SK-N-SH (cell line): ENCODE results near the gene RAD51B. TPM values are rescaled to one million over a fixed set of nuclear protein-coding genes. Genes with fewer than 3 reads are reported as not detected.

ENCODE experiments used
- CTCF ChIA-PET: fragments of 300-600, 350-600 bp; formaldehyde crosslinking; extraction: SDS; loops from one replicate; lab custom pipeline; 2021; lab: Yijun Ruan, JAX
- POLR2A ChIA-PET: fragments of 350-600 bp; sonication (Branson Sonifier 250); formaldehyde crosslinking; extraction: SDS; loops from one replicate; lab custom pipeline; 2020; ENCODE audit warnings: antibody characterized with exemption, inconsistent platforms; lab: Yijun Ruan, JAX
- DNase-seq: peaks from one replicate; pipeline ENCODE4 v3.0.0; 2012
- H2AFZ ChIP-seq: fragments of 200-600 bp; sonication (generic); 2 replicates; pipeline ENCODE4 v1.8.1; 2016; ENCODE audit warnings: antibody characterized with exemption, mild to moderate bottlenecking, low read depth
- H3F3A ChIP-seq: fragments of 200-600 bp; sonication (generic); replicated peaks from 2 replicates; pipeline ENCODE3; 2016; ENCODE audit warnings: antibody characterized with exemption, mild to moderate bottlenecking; ENCODE audit not compliant: insufficient read depth
- H3K27ac ChIP-seq, 2 experiments: fragments of 200-500 bp in 1 of 2; fragments of 200-600 bp in 1 of 2; sonication (Bioruptor generic) in 1 of 2; sonication (generic), shearing (Covaris generic) in 1 of 2; 2 replicates each; pipeline versions ENCODE4 v1.5.1 to v1.6.1; 2014 to 2016; ENCODE audit warnings: low read depth in 2 of 2, inconsistent platforms in 1 of 2, low read length in 1 of 2, mild to moderate bottlenecking in 1 of 2, mixed read lengths in 1 of 2
- H3K27me3 ChIP-seq: fragments of 200-600 bp; sonication (generic), shearing (Covaris generic); 2 replicates; pipeline ENCODE4 v1.6.1; 2016; ENCODE audit warnings: mixed run types; ENCODE audit not compliant: insufficient read depth
- H3K36me3 ChIP-seq, 2 experiments: fragments of 200-500 bp in 1 of 2; fragments of 200-600 bp in 1 of 2; sonication (Bioruptor generic) in 1 of 2; sonication (generic) in 1 of 2; replicated peaks in 1 of 2; 2 replicates each; pipeline versions ENCODE3 to v1.5.1; 2014 to 2016; ENCODE audit warnings: low read length in 1 of 2, mild to moderate bottlenecking in 1 of 2; ENCODE audit not compliant: insufficient read depth in 2 of 2, control insufficient read depth in 1 of 2
- H3K4me1 ChIP-seq, 2 experiments: fragments of 200-500 bp in 1 of 2; fragments of 200-600 bp in 1 of 2; sonication (Bioruptor generic) in 1 of 2; sonication (generic), shearing (Covaris generic) in 1 of 2; 2 replicates each; pipeline versions ENCODE4 v1.5.1 to v1.6.1; 2014 to 2016; ENCODE audit warnings: low read depth in 1 of 2, low read length in 1 of 2, mixed run types in 1 of 2; ENCODE audit not compliant: insufficient read depth in 2 of 2, control insufficient read depth in 1 of 2
- H3K4me2 ChIP-seq: fragments of 200-600 bp; sonication (generic), shearing (Covaris generic); 2 replicates; pipeline ENCODE4 v1.6.1; 2017; ENCODE audit warnings: mixed run types
- H3K4me3 ChIP-seq, 2 experiments: fragments of 200-500 bp in 1 of 2; fragments of 200-600 bp in 1 of 2; sonication (Bioruptor generic) in 1 of 2; sonication (generic), shearing (Covaris generic) in 1 of 2; 2 replicates each; pipeline versions ENCODE4 v1.5.1 to v1.8.1; 2014 to 2016; ENCODE audit warnings: low read depth in 2 of 2, inconsistent platforms in 1 of 2, low read length in 1 of 2, mild to moderate bottlenecking in 1 of 2, mixed read lengths in 1 of 2, moderate library complexity in 1 of 2
- H3K79me2 ChIP-seq: fragments of 200-600 bp; sonication (generic); 2 replicates; pipeline ENCODE4 v1.8.1; 2017; ENCODE audit warnings: mild to moderate bottlenecking; ENCODE audit not compliant: insufficient read depth
- H3K9ac ChIP-seq: fragments of 200-600 bp; sonication (generic); 2 replicates; pipeline ENCODE4 v1.6.1; 2017; ENCODE audit warnings: mixed run types
- H3K9me2 ChIP-seq: fragments of 200-600 bp; sonication (generic); 2 replicates; pipeline ENCODE4 v1.6.1; 2017; ENCODE audit warnings: mixed run types
- H3K9me3 ChIP-seq: fragments of 200-600 bp; sonication (generic); 2 replicates; pipeline ENCODE4 v1.6.1; 2017; ENCODE audit warnings: mixed run types, mild to moderate bottlenecking, moderate library complexity
- H4K20me1 ChIP-seq: fragments of 200-600 bp; sonication (generic); 2 replicates; pipeline ENCODE4 v1.6.1; 2017; ENCODE audit warnings: mild to moderate bottlenecking, mixed run types; ENCODE audit not compliant: insufficient read depth
- EZH2phosphoT487 ChIP-seq: fragments of 200-600 bp; sonication (generic); IDR thresholded peaks from 2 replicates; pipeline ENCODE4 v1.6.1; 2017; ENCODE audit warnings: low read depth, mixed run types, mild to moderate bottlenecking, antibody characterized with exemption, moderate library complexity, borderline replicate concordance
- FOSL2 ChIP-seq: IDR thresholded peaks from 2 replicates; pipeline ENCODE4 v1.4.0; 2012; ENCODE audit warnings: low read depth, mild to moderate bottlenecking, moderate library complexity, borderline replicate concordance
- GATA2 ChIP-seq: sonication (generic); formaldehyde crosslinking; IDR thresholded peaks from 2 replicates; pipeline ENCODE4 v1.5.0; 2020; ENCODE audit warnings: mild to moderate bottlenecking, missing genetic modification reagents
- IRF3 ChIP-seq: fragments of 150-350 bp; IDR thresholded peaks from 2 replicates; pipeline ENCODE4 v1.6.1; 2016; ENCODE audit warnings: mild to moderate bottlenecking, low read depth, low read length
- MAX ChIP-seq: IDR thresholded peaks from 2 replicates; pipeline ENCODE4 v1.4.0; 2012; ENCODE audit warnings: low read depth
- MEF2A ChIP-seq: IDR thresholded peaks from 2 replicates; pipeline ENCODE4 v1.4.0; 2012; ENCODE audit warnings: low read depth, borderline replicate concordance
- NFIC ChIP-seq: IDR thresholded peaks from 2 replicates; pipeline ENCODE4 v1.4.0; 2012; ENCODE audit warnings: borderline replicate concordance
- NRF1 ChIP-seq: IDR thresholded peaks from 2 replicates; pipeline ENCODE4 v1.6.1; 2012; ENCODE audit warnings: low read depth, mild to moderate bottlenecking, low read length
- RFX5 ChIP-seq: IDR thresholded peaks from 2 replicates; pipeline ENCODE4 v1.6.1; 2012; ENCODE audit warnings: mild to moderate bottlenecking, improper control_type of control experiment, low read length
- SIN3A ChIP-seq: IDR thresholded peaks from 2 replicates; pipeline ENCODE4 v1.6.1; 2012; ENCODE audit warnings: low read depth, mild to moderate bottlenecking, low read length, moderate library complexity, borderline replicate concordance
- TAF1 ChIP-seq: IDR thresholded peaks from 2 replicates; pipeline ENCODE4 v1.6.1; 2012; ENCODE audit warnings: low read depth, mild to moderate bottlenecking, low read length, moderate library complexity, borderline replicate concordance
- ZBTB33 ChIP-seq: IDR thresholded peaks from 2 replicates; pipeline ENCODE4 v1.4.0; 2012; ENCODE audit warnings: low read depth, borderline replicate concordance
- WGBS: methylation state at CpG from one replicate; pipeline ENCODE4 v1.1.6; 2017; ENCODE audit warnings: low lambda C conversion rate; 5-methylcytosine and 5-hydroxymethylcytosine counted together
- polyA plus RNA-seq, 3 experiments: library from polyadenylated mRNA; depleted of rRNA; stranded (reverse); fragments of >200 nt; gene quantifications; 2 replicates each; pipeline ENCODE4 v1.2.3, GENCODE V29; 2012
- TF ChIP-seq, protein P1 (sequence below): IDR thresholded peaks from 2 replicates; pipeline ENCODE4 v1.6.1; 2012; ENCODE audit warnings: mild to moderate bottlenecking, low read depth, low read length, moderate library complexity

RAD51B gene
- polyA plus RNA-seq, 1 of the 3 experiments (the other 2 are of a cell fraction): 6.0 TPM

DNA sequence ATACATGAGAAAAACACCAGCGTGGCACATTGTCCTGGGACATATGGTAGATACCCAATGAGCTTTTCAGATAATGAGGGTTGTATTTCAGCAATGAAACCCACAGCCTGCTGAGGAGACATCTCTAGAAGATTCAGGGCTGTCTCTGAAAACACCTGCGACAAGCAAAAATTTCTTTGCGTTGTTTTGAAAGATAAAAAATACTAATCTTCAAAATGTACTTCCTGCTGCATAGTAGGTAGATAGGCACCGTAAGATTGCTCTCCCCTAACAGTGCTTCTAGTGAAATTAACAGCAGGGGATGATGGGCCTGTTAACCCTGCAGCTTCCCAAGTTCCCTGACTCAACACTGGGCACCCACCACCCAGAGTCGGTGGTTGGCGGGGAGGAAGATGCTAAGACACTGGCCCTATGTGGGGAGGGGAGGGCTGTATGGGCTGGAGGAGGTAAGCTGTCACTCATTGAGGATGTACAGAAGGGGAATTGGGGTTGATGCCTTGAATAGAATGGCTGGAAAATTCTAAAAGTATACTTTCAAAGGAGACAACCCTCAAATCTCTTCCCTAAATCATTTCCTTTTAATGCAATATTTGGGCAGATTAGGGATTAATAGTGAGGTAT, 953.3 kb downstream of the RAD51B start:
- H3K27ac ChIP-seq: no peak overlapping the region
- ChIA-PET POLR2A (no interaction called here), CTCF (interaction anchor here (1.3 to 1.5 kb wide), 2 partner anchors 15 to 17 kb away, joined by 6 to 7 read pairs; no protein-coding TSS in a partner anchor)
- no peaks in the 10 kb centered on the region for H3K27me3 ChIP-seq
- H4K20me1 ChIP-seq: no peaks in the 10 kb centered on the region
- H3K79me2 ChIP-seq: no peaks in the 10 kb centered on the region
- H3K9me3 ChIP-seq: no peaks in the 10 kb centered on the region
- peaks cover 5% of the 10 kb centered on the region for H3F3A ChIP-seq
- no peaks in the 10 kb centered on the region for H3K4me1 ChIP-seq
- no peak overlapping the region for H3K4me2 ChIP-seq
- no peaks in the 10 kb centered on the region for H3K9me2 ChIP-seq
- H3K36me3 ChIP-seq: no peaks in the 10 kb centered on the region
- DNase-seq: no peak
- no peak overlapping the region for H3K4me3 ChIP-seq
- TF ChIP-seq GATA2 (CRISPR knock-in tag): no peak
- TF ChIP-seq ZBTB33: no peak
- no peak for TF ChIP-seq SIN3A
- no peak for TF ChIP-seq NRF1
- no peak for TF ChIP-seq RFX5
- no peak for TF ChIP-seq NFIC
- TF ChIP-seq, protein P1, sequence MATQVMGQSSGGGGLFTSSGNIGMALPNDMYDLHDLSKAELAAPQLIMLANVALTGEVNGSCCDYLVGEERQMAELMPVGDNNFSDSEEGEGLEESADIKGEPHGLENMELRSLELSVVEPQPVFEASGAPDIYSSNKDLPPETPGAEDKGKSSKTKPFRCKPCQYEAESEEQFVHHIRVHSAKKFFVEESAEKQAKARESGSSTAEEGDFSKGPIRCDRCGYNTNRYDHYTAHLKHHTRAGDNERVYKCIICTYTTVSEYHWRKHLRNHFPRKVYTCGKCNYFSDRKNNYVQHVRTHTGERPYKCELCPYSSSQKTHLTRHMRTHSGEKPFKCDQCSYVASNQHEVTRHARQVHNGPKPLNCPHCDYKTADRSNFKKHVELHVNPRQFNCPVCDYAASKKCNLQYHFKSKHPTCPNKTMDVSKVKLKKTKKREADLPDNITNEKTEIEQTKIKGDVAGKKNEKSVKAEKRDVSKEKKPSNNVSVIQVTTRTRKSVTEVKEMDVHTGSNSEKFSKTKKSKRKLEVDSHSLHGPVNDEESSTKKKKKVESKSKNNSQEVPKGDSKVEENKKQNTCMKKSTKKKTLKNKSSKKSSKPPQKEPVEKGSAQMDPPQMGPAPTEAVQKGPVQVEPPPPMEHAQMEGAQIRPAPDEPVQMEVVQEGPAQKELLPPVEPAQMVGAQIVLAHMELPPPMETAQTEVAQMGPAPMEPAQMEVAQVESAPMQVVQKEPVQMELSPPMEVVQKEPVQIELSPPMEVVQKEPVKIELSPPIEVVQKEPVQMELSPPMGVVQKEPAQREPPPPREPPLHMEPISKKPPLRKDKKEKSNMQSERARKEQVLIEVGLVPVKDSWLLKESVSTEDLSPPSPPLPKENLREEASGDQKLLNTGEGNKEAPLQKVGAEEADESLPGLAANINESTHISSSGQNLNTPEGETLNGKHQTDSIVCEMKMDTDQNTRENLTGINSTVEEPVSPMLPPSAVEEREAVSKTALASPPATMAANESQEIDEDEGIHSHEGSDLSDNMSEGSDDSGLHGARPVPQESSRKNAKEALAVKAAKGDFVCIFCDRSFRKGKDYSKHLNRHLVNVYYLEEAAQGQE: no peak
- H3K9ac ChIP-seq: no peak overlapping the region
- H2AFZ ChIP-seq: no peak overlapping the region
- 92% methylated on average over 6 of the region's 6 CpGs for WGBS

DNA sequence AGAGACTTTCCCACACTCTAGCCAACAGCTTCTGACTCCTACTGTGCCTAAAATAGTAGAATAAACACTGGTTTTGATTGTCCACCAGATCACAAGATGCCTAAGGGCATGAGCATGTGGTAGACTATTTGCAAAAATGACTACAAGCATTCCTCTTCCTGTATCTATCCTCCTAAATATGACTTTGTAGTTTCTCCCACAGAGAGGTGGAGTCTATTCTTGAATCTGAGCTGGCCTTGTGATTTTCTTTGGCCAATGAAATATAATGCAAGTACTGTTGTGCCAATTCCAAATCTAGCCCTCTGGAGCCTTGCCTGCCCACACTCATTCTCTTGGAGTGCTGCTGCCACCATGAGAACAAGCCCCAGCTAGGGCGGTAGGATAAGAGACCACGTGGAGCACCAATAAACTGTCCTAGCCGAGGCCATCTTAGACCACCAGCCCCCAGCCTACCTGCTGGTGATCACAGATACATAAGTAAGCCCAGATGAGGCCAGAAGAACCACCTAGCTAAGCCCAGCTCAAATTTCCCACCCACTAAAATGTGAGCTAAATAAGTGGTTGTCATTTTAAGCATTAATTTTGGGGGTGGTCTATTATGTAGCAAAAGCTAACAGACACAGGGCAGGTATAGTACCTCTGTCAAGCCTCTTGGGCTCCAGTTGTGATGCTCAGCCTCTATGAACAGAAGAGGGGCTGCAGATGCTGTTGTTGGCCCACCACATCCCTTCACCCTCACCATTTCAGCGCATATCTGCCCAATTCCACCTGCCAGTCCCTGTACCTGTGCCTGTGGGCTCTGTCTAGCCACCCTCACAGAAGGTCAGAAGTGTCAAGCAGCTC, 955.4 kb downstream of the RAD51B start:
- Histone ChIP-seq H3K36me3 (no peaks in the 10 kb centered on the region), H3K27me3 (no peaks in the 10 kb centered on the region), H3K4me3 (no peak overlapping the region), H2AFZ (no peak overlapping the region), H3K9me3 (no peaks in the 10 kb centered on the region), H3K4me1 (peaks cover 0 to 5% of the 10 kb centered on the region in 2 experiments; a peak in 2 of 4 replicates), H3K79me2 (no peaks in the 10 kb centered on the region), H4K20me1 (no peaks in the 10 kb centered on the region), H3K9ac (no peak overlapping the region), H3F3A (peaks cover 23% of the 10 kb centered on the region), H3K4me2 (no peak overlapping the region), H3K27ac (peak overlapping the region in 1 of 2 experiments; percentile 89; a peak in 2 of 4 replicates), H3K9me2 (no peaks in the 10 kb centered on the region)
- no peak for DNase-seq
- CTCF ChIA-PET: interaction anchor here (1.5 to 3.0 kb wide), 2 partner anchors 13 to 41 kb away, joined by 3 to 20 read pairs; no protein-coding TSS in a partner anchor
- POLR2A ChIA-PET: interaction anchor here (0.5 kb wide), 1 partner anchor 146 kb away, joined by 3 read pairs; no protein-coding TSS in a partner anchor
- 90% methylated on average over 4 of the region's 4 CpGs for WGBS
- TF ChIP-seq MEF2A (no peak), MAX (no peak), TAF1 (no peak), IRF3 (no peak), FOSL2 (no peak), EZH2phosphoT487 (no peak)
